Mucosa of rectum (tissue), 2 donors: ENCODE results near the gene WBP11.
A peak's percentile ranks its signal among the peaks of the same experiment; 100 is the strongest.

ENCODE experiments used
- H3K27ac ChIP-seq, 2 donors: one replicate each; pipeline ENCODE4 v1.7.0; 2013; ENCODE audit warnings: inconsistent platforms in 2 of 2, low read depth in 2 of 2, low read length in 2 of 2
- H3K27me3 ChIP-seq, 2 donors: one replicate each; pipeline ENCODE4 v1.7.0; 2013; ENCODE audit warnings: low read length in 2 of 2; ENCODE audit not compliant: control insufficient read depth in 2 of 2, insufficient read depth in 2 of 2
- H3K36me3 ChIP-seq, 2 donors: one replicate each; pipeline ENCODE4 v1.7.0; 2013; ENCODE audit warnings: low read length in 2 of 2; ENCODE audit not compliant: control insufficient read depth in 2 of 2, insufficient read depth in 2 of 2
- H3K4me1 ChIP-seq, 2 donors: one replicate each; pipeline ENCODE4 v1.7.0; 2013; ENCODE audit warnings: low read length in 2 of 2, mild to moderate bottlenecking in 1 of 2; ENCODE audit not compliant: control insufficient read depth in 2 of 2, insufficient read depth in 2 of 2
- H3K4me3 ChIP-seq, 2 donors: one replicate each; pipeline ENCODE4 v1.7.0; 2013; ENCODE audit warnings: low read length in 2 of 2
- H3K9ac ChIP-seq, 2 donors: one replicate each; pipeline ENCODE4 v1.7.0; 2013; ENCODE audit warnings: low read length in 2 of 2, low read depth in 1 of 2, mild to moderate bottlenecking in 1 of 2
- H3K9me3 ChIP-seq, 2 donors: one replicate each; pipeline ENCODE4 v1.7.0; 2013; ENCODE audit warnings: low read length in 2 of 2; ENCODE audit not compliant: control insufficient read depth in 2 of 2
- donor health status: healthy.
- donor health status: Normal muscosa, but diverticular disease.

WBP11 gene

DNA sequence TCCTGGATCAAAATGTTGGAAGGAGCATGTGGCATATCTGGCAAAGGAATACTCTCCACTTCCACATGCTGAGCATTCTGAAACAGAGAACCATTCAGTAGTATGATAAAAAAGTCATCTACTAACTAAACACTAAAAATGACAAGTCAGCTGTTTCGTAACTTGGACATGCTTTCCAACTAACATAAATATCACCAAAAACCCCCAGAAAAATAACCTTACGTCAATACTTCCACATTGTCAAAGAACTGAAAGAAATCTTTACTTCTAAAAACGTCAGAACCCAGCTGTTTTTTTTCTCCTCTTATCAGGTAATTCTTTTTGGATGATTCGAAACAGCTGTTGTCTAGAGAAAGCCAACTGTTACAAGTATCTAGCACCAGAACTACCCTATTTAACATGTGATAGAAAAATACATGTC lies 8.2 kb downstream of the WBP11 start:
- peaks cover 61 to 77% of the 10 kb centered on the region in 2 donors for H3K36me3 ChIP-seq
- no peaks in the 10 kb centered on the region for H3K9me3 ChIP-seq
- no peaks in the 10 kb centered on the region for H3K4me1 ChIP-seq
- H3K27me3 ChIP-seq: no peaks in the 10 kb centered on the region
- no peak overlapping the region for H3K27ac ChIP-seq
- no peak overlapping the region for H3K4me3 ChIP-seq
- no peak overlapping the region for H3K9ac ChIP-seq

DNA sequence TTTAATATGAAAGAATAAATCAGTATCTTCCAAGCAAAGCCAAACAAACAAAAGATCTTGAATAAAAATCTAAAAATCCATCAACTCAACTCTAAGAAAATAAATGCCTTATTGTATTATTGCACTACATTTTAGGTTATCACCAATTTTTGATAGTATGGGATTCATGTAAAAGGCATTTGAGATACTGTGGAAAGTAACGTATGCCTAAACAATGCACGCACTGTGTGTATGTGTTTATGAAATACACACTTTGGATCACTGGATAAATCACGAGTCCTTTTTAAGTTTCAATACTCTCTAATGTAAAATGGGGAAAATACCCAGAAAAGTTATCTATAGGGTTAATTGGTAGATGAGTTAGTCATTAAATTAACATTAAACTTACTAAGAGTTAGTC lies 17.7 kb downstream of the WBP11 start:
- no peak overlapping the region for H3K27ac ChIP-seq
- no peaks in the 10 kb centered on the region for H3K9me3 ChIP-seq
- H3K27me3 ChIP-seq: no peaks in the 10 kb centered on the region
- H3K4me3 ChIP-seq: no peak overlapping the region
- peaks cover 0 to 4% of the 10 kb centered on the region in 2 donors for H3K4me1 ChIP-seq
- no peak overlapping the region for H3K9ac ChIP-seq
- H3K36me3 ChIP-seq: peaks cover 33 to 43% of the 10 kb centered on the region in 2 donors

- H3K36me3 ChIP-seq: peaks cover 22 to 32% of the 10 kb centered on the region in 2 donors
- H3K4me1 ChIP-seq: peaks cover 0 to 4% of the 10 kb centered on the region in 2 donors
- no peak overlapping the region for H3K9ac ChIP-seq
- no peaks in the 10 kb centered on the region for H3K9me3 ChIP-seq
- H3K27ac ChIP-seq: no peak overlapping the region
- H3K4me3 ChIP-seq: no peak overlapping the region
- no peaks in the 10 kb centered on the region for H3K27me3 ChIP-seq
Observed at GRCh38 chr12:14784471-14784870, 18.8 kb downstream of the WBP11 start.

DNA sequence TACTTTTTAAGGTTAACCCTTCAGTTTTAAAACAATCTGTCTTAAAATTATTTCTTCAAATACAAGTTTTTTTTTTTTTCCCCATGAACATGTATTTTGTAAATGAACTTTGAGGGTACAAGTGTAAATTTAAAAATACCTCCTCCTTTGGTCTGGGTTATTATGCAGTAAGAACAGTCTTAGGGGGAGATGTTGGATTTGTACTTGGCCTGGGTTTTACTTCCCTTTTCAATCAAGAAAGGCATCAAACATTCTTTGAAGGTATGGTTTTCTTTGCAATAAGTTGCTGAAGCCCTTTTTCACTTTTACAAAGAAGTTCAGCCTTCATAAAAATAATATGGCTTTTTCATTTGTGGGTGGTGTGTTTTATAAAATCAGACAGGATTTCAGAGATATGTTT lies 20.5 kb downstream of the WBP11 start:
- no peaks in the 10 kb centered on the region for H3K27me3 ChIP-seq
- peaks cover 13 to 20% of the 10 kb centered on the region in 2 donors for H3K36me3 ChIP-seq
- no peaks in the 10 kb centered on the region for H3K9me3 ChIP-seq
- H3K4me1 ChIP-seq: peaks cover under 1 to 4% of the 10 kb centered on the region in 2 donors
- H3K27ac ChIP-seq: no peak overlapping the region
- H3K9ac ChIP-seq: no peak overlapping the region
- H3K4me3 ChIP-seq: no peak overlapping the region

DNA sequence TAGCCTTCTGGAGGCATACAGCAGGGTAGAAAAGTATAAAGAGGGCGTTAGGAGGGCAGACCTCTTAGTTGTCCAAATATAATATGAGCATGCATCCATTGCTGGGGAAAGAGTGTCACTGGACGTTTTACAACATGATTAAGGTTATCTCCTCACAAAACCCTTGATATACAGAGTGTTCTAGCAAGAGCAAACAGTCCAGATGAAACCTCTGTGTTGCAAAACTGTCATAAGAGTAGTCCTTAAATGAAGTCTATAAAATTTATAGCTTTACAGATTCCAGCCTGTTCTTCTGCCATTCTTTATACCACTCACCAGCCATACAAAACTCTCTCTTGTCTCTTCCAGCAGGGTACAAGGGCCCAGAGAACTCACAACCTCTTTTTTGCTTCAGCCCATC lies 21.7 kb downstream of the WBP11 start:
- Histone ChIP-seq H3K9ac (no peak overlapping the region), H3K27ac (no peak overlapping the region), H3K4me3 (no peak overlapping the region), H3K4me1 (peaks cover 11% of the 10 kb centered on the region in 2 donors), H3K36me3 (peaks cover 3 to 9% of the 10 kb centered on the region in 2 donors), H3K9me3 (no peaks in the 10 kb centered on the region), H3K27me3 (no peaks in the 10 kb centered on the region)

DNA sequence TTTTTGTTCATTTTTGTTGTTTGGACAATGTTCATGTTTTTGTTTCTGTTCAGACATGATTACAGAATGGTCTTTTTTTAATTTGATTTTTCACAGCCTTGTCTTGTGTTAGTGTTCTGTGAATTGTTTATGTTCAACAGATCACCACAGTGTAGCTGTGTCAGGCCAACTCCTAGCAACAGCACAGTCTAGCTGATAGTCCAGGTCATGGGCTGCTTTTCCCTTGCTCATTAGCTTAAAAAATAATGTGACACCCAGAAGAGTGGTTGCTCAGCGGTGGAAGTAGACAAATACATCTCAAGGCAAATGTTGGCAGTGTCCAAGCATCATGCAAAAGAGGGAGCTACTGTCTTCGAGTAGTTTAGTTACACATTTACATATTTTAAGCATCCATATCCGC lies 22.4 kb downstream of the WBP11 start:
- H3K9me3 ChIP-seq: no peaks in the 10 kb centered on the region
- no peaks in the 10 kb centered on the region for H3K27me3 ChIP-seq
- H3K4me1 ChIP-seq: peaks cover 16 to 18% of the 10 kb centered on the region in 2 donors
- peak overlapping the region; percentile 1 to 2 for H3K4me3 ChIP-seq
- no peak overlapping the region for H3K9ac ChIP-seq
- no peak overlapping the region for H3K27ac ChIP-seq
- H3K36me3 ChIP-seq: peaks cover 3% of the 10 kb centered on the region in 2 donors

GRCh38 chr12:14779834-14780233 lies 23.4 kb downstream of the WBP11 start:
- Histone ChIP-seq H3K27ac (no peak overlapping the region), H3K27me3 (no peaks in the 10 kb centered on the region), H3K4me3 (no peak overlapping the region), H3K9me3 (no peaks in the 10 kb centered on the region), H3K4me1 (peaks cover 19 to 22% of the 10 kb centered on the region in 2 donors), H3K36me3 (peaks cover 0 to 2% of the 10 kb centered on the region in 2 donors), H3K9ac (no peak overlapping the region)

DNA sequence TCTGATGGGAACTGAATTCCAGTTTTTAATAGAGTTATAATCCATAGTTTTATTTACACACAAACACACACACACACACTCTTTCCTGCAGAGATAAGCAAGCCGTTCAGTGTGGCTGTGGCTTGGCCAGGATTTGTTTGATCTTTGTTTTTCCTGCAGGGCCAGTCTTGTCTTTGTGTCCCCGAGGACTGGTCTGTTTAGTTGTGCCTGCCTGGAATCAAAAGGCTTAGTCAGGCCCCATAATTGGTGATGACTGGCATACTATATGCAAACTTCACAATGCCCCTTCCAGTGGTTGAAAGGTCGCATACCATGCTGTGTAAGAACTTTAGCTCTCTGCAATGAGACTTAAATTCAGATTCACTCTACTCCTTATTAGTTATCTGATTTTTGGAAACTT lies 26.0 kb downstream of the WBP11 start:
- Histone ChIP-seq H3K9ac (peak overlapping the region; percentile 8 to 27), H3K27me3 (no peaks in the 10 kb centered on the region), H3K9me3 (no peaks in the 10 kb centered on the region), H3K36me3 (no peaks in the 10 kb centered on the region), H3K4me3 (no peak overlapping the region), H3K27ac (peak overlapping the region in 1 of 2 donors; percentile 40), H3K4me1 (peaks cover 24 to 28% of the 10 kb centered on the region in 2 donors)

- peak overlapping the region; percentile 98 to 99 for H3K27ac ChIP-seq
- H3K36me3 ChIP-seq: no peaks in the 10 kb centered on the region
Observed at GRCh38 chr12:14776236-14776961, 26.9 kb downstream of the WBP11 start.

GRCh38 chr12:14775636-14775980 lies 27.7 kb downstream of the WBP11 start:
- Histone ChIP-seq H3K4me1 (peaks cover 22 to 28% of the 10 kb centered on the region in 2 donors), H3K9me3 (no peaks in the 10 kb centered on the region), H3K9ac (peak overlapping the region; percentile 96 to 98), H3K27me3 (no peaks in the 10 kb centered on the region), H3K36me3 (no peaks in the 10 kb centered on the region), H3K4me3 (peak overlapping the region; percentile 83 to 95), H3K27ac (peak overlapping the region; percentile 98 to 99)

More at GRCh38 chr12:14776236-14776961, 26.9 kb downstream of the WBP11 start:
- Histone ChIP-seq H3K9ac (peak overlapping the region; percentile 24 to 98), H3K27me3 (no peaks in the 10 kb centered on the region), H3K4me3 (peak overlapping the region; percentile 1 to 83), H3K4me1 (peaks cover 24 to 28% of the 10 kb centered on the region in 2 donors), H3K9me3 (no peaks in the 10 kb centered on the region)
